ENCODE data around the gene NRTN.
A peak's percentile ranks its signal among the peaks of the same experiment; 100 is the strongest.

The NRTN gene

GRCh38 chr19:5817218-5817617 is 12.4 kb downstream of the NRTN start:
- no peak for DNase-seq

GRCh38 chr19:5818594-5818993 is 13.7 kb downstream of the NRTN start:
- no peak for DNase-seq

DNA sequence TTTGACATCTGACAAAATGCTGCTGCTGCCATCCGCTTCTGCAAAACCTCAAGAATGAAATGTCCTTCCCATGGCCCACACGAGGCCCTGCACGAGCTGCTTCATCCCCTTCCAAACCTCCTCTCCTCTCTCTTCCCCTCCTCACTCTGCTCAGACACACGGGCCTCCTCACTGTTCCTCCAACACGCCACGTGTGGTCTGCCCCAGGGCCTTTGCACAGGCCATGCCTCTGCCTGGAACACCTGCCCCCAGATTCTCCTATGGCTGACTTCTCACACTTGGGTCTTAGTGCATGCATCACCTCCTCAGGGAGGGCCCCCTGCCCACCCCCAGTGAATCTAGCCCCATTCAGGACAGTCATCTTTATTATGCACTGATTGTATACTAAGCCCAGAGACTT is 15.9 kb downstream of the NRTN start:
- DNase-seq: no peak

DNA sequence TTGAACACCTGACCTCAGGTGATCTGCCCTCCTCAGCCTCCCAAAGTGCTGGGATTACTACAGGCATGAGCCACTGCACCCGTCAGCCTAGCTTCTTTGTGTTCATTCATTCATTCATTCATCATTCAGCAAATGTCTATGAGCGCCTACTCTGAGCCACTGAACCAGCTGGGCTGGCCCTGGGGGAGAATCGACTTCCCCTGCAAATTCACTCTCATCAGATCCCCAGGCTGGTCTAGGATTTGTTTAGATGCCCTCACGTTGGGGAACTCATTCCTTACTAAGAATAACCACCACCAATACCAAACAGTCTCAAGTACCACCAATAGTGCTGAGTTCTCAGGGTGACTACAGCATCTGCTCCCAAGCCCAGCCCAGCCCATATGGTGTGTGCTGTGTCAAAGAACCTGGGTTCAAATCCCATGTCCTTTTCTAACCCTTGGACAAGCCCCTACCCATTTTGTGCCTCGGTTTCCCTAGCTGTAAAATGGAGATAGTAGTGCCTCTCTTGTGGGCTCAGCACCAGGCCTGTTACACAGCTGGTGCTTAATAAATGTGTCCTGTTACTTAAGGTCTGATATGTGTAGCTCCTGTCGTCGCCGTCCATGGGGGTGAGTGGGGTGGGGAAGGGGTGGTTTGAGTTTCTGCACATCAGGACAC is 16.8 kb downstream of the NRTN start:
- DNase-seq: no peak

GRCh38 chr19:5822181-5822844 is 17.4 kb downstream of the NRTN start:
- DNase-seq: no peak

GRCh38 chr19:5823579-5824281 is 18.9 kb downstream of the NRTN start:
- DNase-seq: peak; percentile 63

GRCh38 chr19:5824751-5825150 is 19.9 kb downstream of the NRTN start:
- DNase-seq: no peak

DNA sequence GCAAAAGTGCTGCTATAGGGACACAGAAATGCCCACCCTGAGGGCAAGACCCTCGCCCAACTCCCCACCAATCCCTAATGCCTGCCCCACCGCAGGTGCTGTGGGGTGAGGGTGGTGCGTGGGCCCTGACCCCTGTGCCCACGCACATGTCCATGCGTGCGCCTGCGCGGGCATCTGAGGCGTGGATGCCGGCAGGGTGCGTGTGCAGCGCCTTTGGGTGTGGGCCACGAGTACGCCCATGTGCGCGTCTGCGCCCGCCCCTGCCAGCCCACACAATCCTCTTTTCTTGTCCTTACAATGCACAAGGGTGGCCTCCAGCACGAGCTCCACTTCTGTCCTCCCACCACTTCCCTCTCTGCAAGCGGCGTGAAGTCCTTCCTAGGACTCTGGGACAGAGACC is 20.3 kb downstream of the NRTN start:
- DNase-seq: no peak

GRCh38 chr19:5826531-5827341 is 21.9 kb downstream of the NRTN start:
- peak; percentile 62 for DNase-seq

- DNase-seq: no peak
These were observed 22.5 kb downstream of the NRTN start for GRCh38 chr19:5827342-5827890.

GRCh38 chr19:5827891-5828660 is 23.2 kb downstream of the NRTN start:
- DNase-seq: peak; percentile 97

- DNase-seq: no peak
These were observed 24.0 kb downstream of the NRTN start for GRCh38 chr19:5828661-5829566.

- DNase-seq: peak; percentile 8
These were observed 24.9 kb downstream of the NRTN start for GRCh38 chr19:5829567-5830310.

GRCh38 chr19:5831159-5831558 is 26.3 kb downstream of the NRTN start:
- peak; percentile 2 for DNase-seq

DNA sequence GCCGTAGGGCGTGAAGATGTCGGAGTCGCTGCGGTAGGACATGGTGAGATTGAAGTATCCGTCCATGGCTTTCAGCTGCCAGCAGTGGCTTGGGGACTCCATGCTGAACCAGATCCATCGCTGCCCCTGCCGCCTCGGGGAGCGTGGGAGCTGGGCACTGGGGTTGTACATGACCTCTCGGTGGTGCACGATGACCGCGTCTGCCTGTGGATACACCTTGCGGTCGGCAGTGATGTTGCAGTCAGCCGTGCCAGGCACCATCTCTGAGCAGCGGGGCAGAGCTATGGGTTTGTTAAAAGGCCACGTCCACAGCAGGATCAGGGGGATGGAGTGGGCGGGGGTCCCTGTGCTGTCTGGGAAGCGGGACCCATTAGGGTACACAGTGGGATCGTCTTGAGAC is 27.2 kb downstream of the NRTN start:
- peak; percentile 8 for DNase-seq

DNA sequence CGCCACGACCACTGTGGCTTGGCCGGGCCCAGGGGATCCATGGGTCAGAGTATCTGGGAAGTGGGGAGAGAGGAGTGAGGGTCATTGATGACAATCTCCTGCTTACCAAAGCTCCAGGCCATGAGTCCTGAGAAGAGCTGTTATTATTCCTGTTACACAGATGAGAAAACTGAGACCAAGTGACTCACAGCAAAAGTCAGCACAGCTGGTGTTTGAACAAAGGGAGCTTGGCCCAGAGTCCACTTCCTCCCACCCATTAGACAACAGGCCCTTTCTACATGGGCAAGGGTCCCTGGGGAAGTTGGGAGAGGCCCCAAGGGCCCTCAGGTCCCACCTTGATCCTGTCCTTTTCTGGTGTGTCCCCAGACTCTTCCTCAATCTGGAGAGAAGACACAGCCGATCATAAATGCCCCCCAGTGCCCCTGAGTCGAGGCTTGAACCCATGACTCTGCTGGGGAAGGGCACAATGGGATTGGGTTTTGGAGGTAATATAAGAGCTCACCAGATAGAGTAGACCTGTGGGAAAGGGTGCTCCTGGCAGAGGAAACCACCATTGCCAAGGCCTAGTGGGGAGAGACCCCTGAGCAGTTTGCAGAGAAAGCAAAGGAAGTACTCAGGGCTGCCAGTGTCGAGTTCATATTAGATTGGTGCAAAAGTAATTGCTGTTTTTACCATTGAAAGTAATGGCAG is 27.8 kb downstream of the NRTN start:
- peak; percentile 14 for DNase-seq

DNA sequence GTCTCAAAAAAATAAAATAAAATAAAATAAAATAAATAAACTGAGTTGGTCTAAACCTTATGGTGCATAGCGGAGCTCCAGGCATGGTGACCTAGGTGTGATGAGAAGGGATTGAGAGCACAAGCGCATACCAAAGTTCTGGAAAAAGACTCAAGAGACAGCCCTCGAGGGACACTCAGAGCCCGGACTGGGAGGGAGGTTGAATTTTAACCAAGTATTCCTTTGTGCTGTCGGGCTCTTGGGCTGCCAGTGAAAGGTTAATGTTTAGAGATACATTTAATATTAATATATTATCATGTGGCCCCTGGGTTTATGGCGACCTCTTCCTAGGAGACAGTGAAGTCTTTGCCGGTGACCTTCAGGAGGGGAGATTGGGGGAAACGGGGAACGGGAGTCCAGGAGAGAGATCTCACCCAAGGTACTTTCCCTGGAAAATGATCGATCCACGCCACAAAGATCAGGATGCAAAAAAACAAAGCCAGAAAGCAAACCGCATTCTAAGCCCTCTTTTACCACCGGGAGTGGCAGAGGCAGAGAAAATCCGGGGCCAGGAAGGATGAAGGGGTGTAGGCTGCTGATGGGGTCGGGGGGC is 33.0 kb downstream of the NRTN start:
- peak; percentile 6 for DNase-seq

GRCh38 chr19:5838353-5839064 is 33.6 kb downstream of the NRTN start:
- DNase-seq: no peak

All from 8988T (cell line).